GM23338 (cell line): Measurements from ENCODE around the gene CPSF4. TPM values are rescaled to one million over a fixed set of nuclear protein-coding genes. Genes with fewer than 3 reads are reported as not detected.

Experiments
- ATAC-seq: fragments of 200-7000 bp; cut with Tn5 transposase; 3 replicates; pipeline ENCODE4 v1.9.1; 2020
- DNase-seq: peaks from one replicate; pipeline ENCODE4 v3.0.0-alpha.2; 2015; ENCODE audit warnings: low spot score
- H2AFZ ChIP-seq: fragments of 200-600 bp; sonication (generic); 2 replicates; pipeline ENCODE4 v1.8.0; 2016; ENCODE audit warnings: antibody characterized with exemption, mild to moderate bottlenecking, moderate library complexity
- H3F3A ChIP-seq: fragments of 200-600 bp; sonication (generic); replicated peaks from 2 replicates; pipeline ENCODE4 v1.8.0; 2017; ENCODE audit warnings: antibody characterized with exemption, mixed run types, low read depth
- H3K27ac ChIP-seq: fragments of 200-600 bp; sonication (generic); 2 replicates; pipeline ENCODE4 v1.6.1; 2016; ENCODE audit warnings: low read depth
- H3K27me3 ChIP-seq: fragments of 200-600 bp; sonication (generic); 2 replicates; pipeline ENCODE4 v1.8.0; 2016; ENCODE audit warnings: mild to moderate bottlenecking, mixed run types, moderate library complexity; ENCODE audit not compliant: insufficient read depth
- H3K36me3 ChIP-seq: fragments of 200-600 bp; sonication (generic); 2 replicates; pipeline ENCODE4 v1.8.0; 2016; ENCODE audit warnings: mild to moderate bottlenecking; ENCODE audit not compliant: insufficient read depth
- H3K4me1 ChIP-seq: fragments of 200-600 bp; sonication (generic); 2 replicates; pipeline ENCODE4 v1.8.0; 2016; ENCODE audit warnings: mild to moderate bottlenecking, moderate library complexity; ENCODE audit not compliant: insufficient read depth
- H3K4me2 ChIP-seq: fragments of 200-600 bp; sonication (generic); 2 replicates; pipeline ENCODE4 v1.7.1; 2017; ENCODE audit warnings: mixed run types
- H3K4me3 ChIP-seq: fragments of 200-600 bp; sonication (generic); 2 replicates; pipeline ENCODE4 v1.6.1; 2016; ENCODE audit warnings: mixed run types
- H3K79me2 ChIP-seq: fragments of 200-600 bp; sonication (generic); replicated peaks from 2 replicates; pipeline ENCODE4 v1.8.0; 2017; ENCODE audit warnings: mild to moderate bottlenecking; ENCODE audit not compliant: insufficient read depth
- H3K9me2 ChIP-seq: fragments of 200-600 bp; sonication (generic); 2 replicates; pipeline ENCODE4 v1.8.0; 2017; ENCODE audit not compliant: insufficient read depth
- H4K20me1 ChIP-seq: fragments of 200-600 bp; sonication (generic); replicated peaks from 2 replicates; pipeline ENCODE4 v1.8.0; 2017; ENCODE audit warnings: mild to moderate bottlenecking; ENCODE audit not compliant: insufficient read depth
- H3K27ac Mint-ChIP-seq: 2 replicates; pipeline ENCODE4 v1.8.0; 2020; ENCODE audit warnings: inconsistent platforms, mild to moderate bottlenecking, moderate library complexity, mixed read lengths
- H3K27me3 Mint-ChIP-seq: 3 replicates; pipeline ENCODE4 v1.8.0; 2022; ENCODE audit warnings: low read depth, mild to moderate bottlenecking, moderate library complexity, mixed read lengths, inconsistent platforms; ENCODE audit not compliant: insufficient read depth, poor library complexity
- H3K36me3 Mint-ChIP-seq: 3 replicates; pipeline ENCODE4 v1.8.0; 2021; ENCODE audit warnings: low read depth, mild to moderate bottlenecking, inconsistent platforms, moderate library complexity, mixed read lengths
- H3K4me1 Mint-ChIP-seq: 3 replicates; pipeline ENCODE4 v1.8.0; 2020; ENCODE audit warnings: mild to moderate bottlenecking, inconsistent platforms, mixed read lengths
- H3K4me3 Mint-ChIP-seq: 3 replicates; pipeline ENCODE4 v1.8.0; 2021; ENCODE audit warnings: moderate library complexity, mild to moderate bottlenecking, inconsistent platforms, mixed read lengths
- H3K9me3 Mint-ChIP-seq: 3 replicates; pipeline ENCODE4 v1.8.0; 2020; ENCODE audit warnings: moderate library complexity, mild to moderate bottlenecking, inconsistent platforms, mixed read lengths
- EZH2 ChIP-seq: fragments of 200-600 bp; sonication (generic); IDR thresholded peaks from one replicate; pipeline ENCODE4 v1.8.0; 2017; ENCODE audit warnings: antibody characterized with exemption, mild to moderate bottlenecking, low read depth; ENCODE audit not compliant: unreplicated experiment
- JUNB ChIP-seq: IDR thresholded peaks from one replicate; pipeline ENCODE4 v1.6.1; 2016; ENCODE audit warnings: antibody characterized with exemption; ENCODE audit not compliant: unreplicated experiment
- POLR2AphosphoS5 ChIP-seq: IDR thresholded peaks from 2 replicates; pipeline ENCODE4 v1.6.1; 2016; ENCODE audit warnings: antibody characterized with exemption, low read depth
- ZNF114 ChIP-seq: fragments of 250-450 bp; sonication (Bioruptor Pico); IDR thresholded peaks from 2 replicates; pipeline ENCODE4 v1.5.0; 2020; ENCODE audit warnings: mild to moderate bottlenecking, moderate library complexity
- ZNF331 ChIP-seq: fragments of 250-450 bp; sonication (Bioruptor Pico); IDR thresholded peaks from 2 replicates; pipeline ENCODE4 v1.5.0; 2020; ENCODE audit warnings: low read depth, mild to moderate bottlenecking, moderate library complexity
- polyA plus RNA-seq: library from polyadenylated mRNA; unstranded; fragments of >200 nt; fragmentation: Nextera tagmentation; extraction: Ambion mirVana; gene quantifications from 2 replicates; pipeline ENCODE4 v1.2.1, GENCODE V29; 2016
- total RNA-seq: library from RNA; depleted of rRNA; stranded (reverse); fragments of >200 nt; shearing (Covaris generic); gene quantifications from 2 replicates; pipeline ENCODE4 v1.2.3, GENCODE V29; 2014
- TF ChIP-seq, protein P1 (sequence below): IDR thresholded peaks from 2 replicates; pipeline ENCODE4 v1.6.1; 2016; ENCODE audit warnings: antibody characterized with exemption
- TF ChIP-seq, protein P2 (sequence below), 2 experiments: fragments of 200-600 bp in 1 of 2; sonication (generic) in 1 of 2; conservative IDR thresholded peaks; 2 replicates each; pipeline versions ENCODE4 v1.5.1 to v1.6.1; 2016 to 2017; ENCODE audit warnings: antibody characterized with exemption in 2 of 2, low read depth in 2 of 2, mild to moderate bottlenecking in 2 of 2, moderate library complexity in 1 of 2

CPSF4 gene
- total and polyA plus RNA-seq, 2 experiments from 2014 or later: 34.3 to 93.2 TPM

DNA sequence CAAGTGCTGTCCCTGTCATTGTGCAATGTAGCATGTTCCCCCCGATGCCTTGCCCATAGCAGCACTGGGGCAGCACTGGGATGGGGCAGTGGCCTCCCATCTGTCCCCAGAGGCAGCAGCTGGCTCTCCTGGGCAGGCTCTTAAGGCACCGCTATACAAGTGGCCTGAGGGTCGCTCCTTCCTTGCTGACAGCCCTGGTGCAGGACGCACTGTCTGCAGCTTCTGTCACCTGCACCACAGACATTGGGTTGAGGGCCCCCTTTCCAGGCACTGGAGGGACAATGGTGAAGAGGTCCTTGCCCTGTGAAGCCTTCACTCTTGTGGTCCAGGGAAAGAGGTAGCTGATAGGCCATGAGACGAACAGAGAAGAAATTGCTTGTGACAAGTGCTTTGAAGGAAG is 10.6 kb downstream of the CPSF4 start (continued):
- TF ChIP-seq EZH2 (no peak), JUNB (no peak), ZNF114 (CRISPR knock-in tag) (no peak), POLR2AphosphoS5 (no peak), ZNF331 (CRISPR knock-in tag) (no peak)

DNA sequence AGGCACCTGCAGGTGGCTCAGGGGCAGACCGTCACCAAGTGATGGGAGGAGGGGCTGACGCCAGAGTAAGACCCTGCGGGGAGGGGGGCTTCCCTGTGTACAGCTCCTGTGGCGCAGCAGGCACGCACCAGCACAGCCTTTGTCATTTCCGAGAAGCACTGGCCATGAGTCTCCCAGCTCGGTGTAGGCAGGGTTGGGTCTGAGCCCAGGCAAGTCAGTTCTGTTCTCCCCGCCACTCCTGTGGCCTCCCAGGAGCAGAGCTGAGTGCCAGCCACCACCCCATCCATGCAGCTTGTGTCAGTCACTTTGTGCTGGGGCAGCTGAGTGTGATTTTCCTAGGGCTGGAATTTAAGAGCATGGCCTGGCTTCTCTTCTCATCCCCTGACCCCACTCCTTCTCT is 13.2 kb downstream of the CPSF4 start:
- Histone ChIP-seq H3K27ac (no peak overlapping the region), H3K79me2 (0 out of 2 replicates have a peak, but pooled peaks cover 3% of the 10 kb centered on the region), H2AFZ (no peak overlapping the region), H3F3A (peaks cover 17% of the 10 kb centered on the region), H3K36me3 (peaks cover 20% of the 10 kb centered on the region), H3K9me2 (no peaks in the 10 kb centered on the region), H3K27me3 (no peaks in the 10 kb centered on the region), H4K20me1 (peaks cover 4% of the 10 kb centered on the region), H3K4me3 (no peak overlapping the region), H3K4me2 (no peak overlapping the region), H3K4me1 (no peaks in the 10 kb centered on the region)
- ATAC-seq (no peak), DNase-seq (no peak)
- Mint-ChIP-seq H3K27me3 (peaks cover 22% of the 10 kb centered on the region), H3K27ac (no peak overlapping the region), H3K36me3 (peaks cover 92% of the 10 kb centered on the region), H3K9me3 (no peaks in the 10 kb centered on the region), H3K4me3 (no peak overlapping the region), H3K4me1 (no peaks in the 10 kb centered on the region)
- TF ChIP-seq, protein P1, sequence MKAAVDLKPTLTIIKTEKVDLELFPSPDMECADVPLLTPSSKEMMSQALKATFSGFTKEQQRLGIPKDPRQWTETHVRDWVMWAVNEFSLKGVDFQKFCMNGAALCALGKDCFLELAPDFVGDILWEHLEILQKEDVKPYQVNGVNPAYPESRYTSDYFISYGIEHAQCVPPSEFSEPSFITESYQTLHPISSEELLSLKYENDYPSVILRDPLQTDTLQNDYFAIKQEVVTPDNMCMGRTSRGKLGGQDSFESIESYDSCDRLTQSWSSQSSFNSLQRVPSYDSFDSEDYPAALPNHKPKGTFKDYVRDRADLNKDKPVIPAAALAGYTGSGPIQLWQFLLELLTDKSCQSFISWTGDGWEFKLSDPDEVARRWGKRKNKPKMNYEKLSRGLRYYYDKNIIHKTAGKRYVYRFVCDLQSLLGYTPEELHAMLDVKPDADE: no peak
- TF ChIP-seq, protein P2, sequence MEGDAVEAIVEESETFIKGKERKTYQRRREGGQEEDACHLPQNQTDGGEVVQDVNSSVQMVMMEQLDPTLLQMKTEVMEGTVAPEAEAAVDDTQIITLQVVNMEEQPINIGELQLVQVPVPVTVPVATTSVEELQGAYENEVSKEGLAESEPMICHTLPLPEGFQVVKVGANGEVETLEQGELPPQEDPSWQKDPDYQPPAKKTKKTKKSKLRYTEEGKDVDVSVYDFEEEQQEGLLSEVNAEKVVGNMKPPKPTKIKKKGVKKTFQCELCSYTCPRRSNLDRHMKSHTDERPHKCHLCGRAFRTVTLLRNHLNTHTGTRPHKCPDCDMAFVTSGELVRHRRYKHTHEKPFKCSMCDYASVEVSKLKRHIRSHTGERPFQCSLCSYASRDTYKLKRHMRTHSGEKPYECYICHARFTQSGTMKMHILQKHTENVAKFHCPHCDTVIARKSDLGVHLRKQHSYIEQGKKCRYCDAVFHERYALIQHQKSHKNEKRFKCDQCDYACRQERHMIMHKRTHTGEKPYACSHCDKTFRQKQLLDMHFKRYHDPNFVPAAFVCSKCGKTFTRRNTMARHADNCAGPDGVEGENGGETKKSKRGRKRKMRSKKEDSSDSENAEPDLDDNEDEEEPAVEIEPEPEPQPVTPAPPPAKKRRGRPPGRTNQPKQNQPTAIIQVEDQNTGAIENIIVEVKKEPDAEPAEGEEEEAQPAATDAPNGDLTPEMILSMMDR (conservative IDR thresholded peaks at IDR 0.05; ENCODE audit: low read depth in 2 of 2): no peak

DNA sequence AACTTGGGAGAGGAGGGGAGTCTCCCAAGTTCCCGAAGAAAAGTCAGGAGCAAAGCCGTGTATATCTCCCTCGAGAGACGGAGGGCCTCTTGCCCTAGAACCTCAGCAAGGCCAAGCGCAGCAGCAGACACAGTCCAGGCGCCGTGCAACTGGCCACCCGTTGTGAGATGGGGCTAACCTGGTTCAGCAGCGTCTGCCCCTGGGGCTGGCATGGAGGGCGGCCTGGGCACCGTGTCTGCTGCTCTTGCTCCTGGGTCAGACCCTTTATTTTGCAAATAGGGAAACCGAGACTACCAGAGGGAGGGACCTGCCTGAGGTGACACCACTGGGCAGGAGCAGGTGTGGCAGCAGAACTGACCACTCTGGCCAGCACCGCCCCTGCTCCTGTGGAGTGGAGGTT is 13.8 kb downstream of the CPSF4 start:
- Histone ChIP-seq H3K9me2 (no peaks in the 10 kb centered on the region), H4K20me1 (peaks cover 10% of the 10 kb centered on the region), H2AFZ (no peak overlapping the region), H3K4me1 (no peaks in the 10 kb centered on the region), H3K4me3 (no peak overlapping the region), H3K27ac (no peak overlapping the region), H3K4me2 (no peak overlapping the region), H3F3A (peaks cover 22% of the 10 kb centered on the region), H3K36me3 (peaks cover 16% of the 10 kb centered on the region), H3K27me3 (no peaks in the 10 kb centered on the region), H3K79me2 (0 out of 2 replicates have a peak, but pooled peaks cover 3% of the 10 kb centered on the region)
- ATAC-seq (no peak), DNase-seq (no peak)
- no peaks in the 10 kb centered on the region for H3K4me1 Mint-ChIP-seq
- H3K9me3 Mint-ChIP-seq: no peaks in the 10 kb centered on the region
- peaks cover 26% of the 10 kb centered on the region for H3K27me3 Mint-ChIP-seq
- no peak for TF ChIP-seq ZNF331 (CRISPR knock-in tag)
- TF ChIP-seq POLR2AphosphoS5: no peak
- TF ChIP-seq, protein P1: no peak
- no peak overlapping the region for H3K4me3 Mint-ChIP-seq
- peaks cover 92% of the 10 kb centered on the region for H3K36me3 Mint-ChIP-seq
- H3K27ac Mint-ChIP-seq: no peak overlapping the region
